Measurements from ENCODE around the gene SH3BGRL2. TPM values are rescaled to one million over a fixed set of nuclear protein-coding genes. Genes with fewer than 3 reads are reported as not detected.

SH3BGRL2 gene
- total RNA-seq, 2 donors from 2014 or later = 95.4 to 145 TPM

DNA sequence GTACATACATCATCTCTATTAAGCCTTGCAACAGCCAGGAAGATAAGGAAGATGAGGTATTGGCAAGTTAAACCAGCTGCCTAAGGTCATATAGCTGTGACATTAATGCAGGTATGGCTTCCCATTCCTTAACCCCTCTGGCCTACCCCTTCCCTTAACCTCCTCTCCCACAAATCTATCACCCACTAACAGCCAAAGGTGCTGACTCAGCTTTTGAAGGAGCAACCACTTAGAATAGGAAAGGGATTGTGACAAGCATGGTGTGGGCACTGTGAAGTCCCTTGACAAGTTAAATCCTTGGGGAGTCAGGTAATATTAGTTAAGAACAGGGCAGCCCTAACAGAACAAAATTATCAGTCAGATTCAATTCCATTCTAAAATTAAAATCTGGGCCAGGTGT lies 5.4 kb upstream of the SH3BGRL2 start:
- no peak overlapping the region for H3K4me3 ChIP-seq
- TF ChIP-seq, protein P1, sequence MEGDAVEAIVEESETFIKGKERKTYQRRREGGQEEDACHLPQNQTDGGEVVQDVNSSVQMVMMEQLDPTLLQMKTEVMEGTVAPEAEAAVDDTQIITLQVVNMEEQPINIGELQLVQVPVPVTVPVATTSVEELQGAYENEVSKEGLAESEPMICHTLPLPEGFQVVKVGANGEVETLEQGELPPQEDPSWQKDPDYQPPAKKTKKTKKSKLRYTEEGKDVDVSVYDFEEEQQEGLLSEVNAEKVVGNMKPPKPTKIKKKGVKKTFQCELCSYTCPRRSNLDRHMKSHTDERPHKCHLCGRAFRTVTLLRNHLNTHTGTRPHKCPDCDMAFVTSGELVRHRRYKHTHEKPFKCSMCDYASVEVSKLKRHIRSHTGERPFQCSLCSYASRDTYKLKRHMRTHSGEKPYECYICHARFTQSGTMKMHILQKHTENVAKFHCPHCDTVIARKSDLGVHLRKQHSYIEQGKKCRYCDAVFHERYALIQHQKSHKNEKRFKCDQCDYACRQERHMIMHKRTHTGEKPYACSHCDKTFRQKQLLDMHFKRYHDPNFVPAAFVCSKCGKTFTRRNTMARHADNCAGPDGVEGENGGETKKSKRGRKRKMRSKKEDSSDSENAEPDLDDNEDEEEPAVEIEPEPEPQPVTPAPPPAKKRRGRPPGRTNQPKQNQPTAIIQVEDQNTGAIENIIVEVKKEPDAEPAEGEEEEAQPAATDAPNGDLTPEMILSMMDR (IDR thresholded peaks at IDR 0.05) = no peak
- no peaks in the 10 kb centered on the region for H3K4me1 ChIP-seq
- intact Hi-C loops (cut with DNase I) = no loop called here
- H3K9me3 ChIP-seq = no peaks in the 10 kb centered on the region
- H3K27me3 ChIP-seq = no peaks in the 10 kb centered on the region
- no peak for DNase-seq
- no peaks in the 10 kb centered on the region for H3K36me3 ChIP-seq
- H3K27ac ChIP-seq = no peak overlapping the region
- no peak overlapping the region for H3K9ac ChIP-seq (ENCODE audit: low read depth in 2 of 2, low read length in 2 of 2)

DNA sequence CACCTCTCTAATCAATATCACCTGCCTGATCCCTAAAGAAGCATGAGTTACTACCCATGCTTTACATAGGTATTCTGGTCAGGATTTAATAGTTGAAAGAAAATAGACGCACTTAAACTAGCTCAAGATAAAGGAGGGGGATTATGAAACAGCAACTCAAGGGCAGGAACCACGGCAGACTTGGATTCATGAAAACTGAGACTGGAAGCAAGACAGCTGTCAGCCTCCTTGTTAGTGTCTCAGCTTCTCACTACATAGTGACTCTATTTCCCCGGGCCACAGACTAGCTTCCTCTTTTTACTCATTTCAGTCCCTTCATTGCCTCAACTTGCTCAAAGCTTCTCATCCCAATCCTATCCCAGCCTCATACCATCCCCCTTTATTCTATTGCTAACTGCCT lies 4.3 kb upstream of the SH3BGRL2 start:
- intact Hi-C loops (cut with DNase I) = no loop called here
- H3K27me3 ChIP-seq = no peaks in the 10 kb centered on the region
- H3K9me3 ChIP-seq = no peaks in the 10 kb centered on the region
- H3K4me3 ChIP-seq = no peak overlapping the region
- DNase-seq = no peak
- H3K9ac ChIP-seq (ENCODE audit: low read depth in 2 of 2, low read length in 2 of 2) = no peak overlapping the region
- no peaks in the 10 kb centered on the region for H3K36me3 ChIP-seq
- TF ChIP-seq, protein P1 (IDR thresholded peaks at IDR 0.05) = no peak
- no peak overlapping the region for H3K27ac ChIP-seq
- H3K4me1 ChIP-seq = no peaks in the 10 kb centered on the region

DNA sequence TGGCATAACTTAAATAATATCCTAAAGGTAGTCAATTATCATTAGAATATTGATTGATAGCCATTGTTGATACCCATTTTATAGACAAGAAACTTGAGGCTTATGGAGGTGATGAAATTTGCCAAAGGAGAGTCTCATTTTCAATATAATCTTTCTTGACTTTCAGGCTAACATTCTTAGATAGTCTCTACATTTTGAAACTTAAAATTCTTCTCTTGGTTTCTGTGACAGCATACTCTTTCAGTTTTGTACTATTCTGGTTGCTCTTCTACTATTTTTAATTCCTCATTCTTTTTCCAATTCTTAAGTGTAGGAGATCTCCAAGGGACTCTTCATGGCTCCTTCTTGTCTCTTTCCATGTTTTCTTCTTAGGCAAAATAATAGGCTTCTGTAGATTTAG lies 3.7 kb upstream of the SH3BGRL2 start:
- DNase-seq = no peak

DNA sequence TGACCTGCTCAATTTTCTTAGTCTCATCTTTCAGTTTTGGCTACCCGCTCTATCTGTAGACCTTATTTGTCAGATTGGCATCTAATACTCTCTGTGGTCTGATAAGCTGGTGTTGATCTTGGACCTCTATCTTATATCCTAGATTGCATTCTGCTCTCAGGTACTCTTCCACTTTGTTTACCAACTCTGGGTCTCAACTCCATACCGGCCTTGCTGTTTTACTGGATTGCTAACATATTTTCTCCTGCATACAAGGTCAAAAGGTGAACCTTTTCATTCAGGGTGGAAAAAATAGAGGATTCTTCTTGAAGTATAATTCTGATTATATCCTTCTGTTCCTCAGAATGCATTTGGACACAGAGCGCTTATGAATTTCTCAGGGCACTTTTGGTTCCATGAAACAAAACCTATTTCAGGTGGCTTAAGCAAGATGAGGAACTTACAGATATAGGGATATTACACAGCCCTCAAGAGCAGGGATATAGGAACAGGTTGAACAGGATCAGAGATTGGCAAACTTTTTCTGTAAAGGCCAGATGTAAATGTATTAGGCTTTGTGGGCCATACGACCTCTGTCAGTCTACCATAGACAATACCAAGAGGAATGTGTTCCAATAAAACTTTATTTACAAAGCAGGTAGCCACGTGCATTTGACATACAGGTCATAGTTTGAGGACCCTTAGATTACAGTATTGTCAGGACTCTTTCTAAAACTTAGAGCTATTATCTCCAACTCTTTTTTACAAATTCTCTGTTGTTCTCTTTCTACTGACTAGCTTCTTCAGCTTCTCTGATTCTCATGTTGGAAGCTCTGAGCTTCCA lies 2.5 kb upstream of the SH3BGRL2 start:
- no peak for DNase-seq

More for the DNA sequence above, 3.7 kb upstream of the SH3BGRL2 start:
- intact Hi-C loops (cut with DNase I) = no loop called here
- H3K27ac ChIP-seq = no peak overlapping the region
- TF ChIP-seq, protein P1 (IDR thresholded peaks at IDR 0.05) = no peak
- H3K9me3 ChIP-seq = no peaks in the 10 kb centered on the region
- H3K36me3 ChIP-seq = no peaks in the 10 kb centered on the region
- no peaks in the 10 kb centered on the region for H3K27me3 ChIP-seq
- H3K9ac ChIP-seq (ENCODE audit: low read depth in 2 of 2, low read length in 2 of 2) = no peak overlapping the region
- H3K4me1 ChIP-seq = no peaks in the 10 kb centered on the region
- no peak overlapping the region for H3K4me3 ChIP-seq

DNA sequence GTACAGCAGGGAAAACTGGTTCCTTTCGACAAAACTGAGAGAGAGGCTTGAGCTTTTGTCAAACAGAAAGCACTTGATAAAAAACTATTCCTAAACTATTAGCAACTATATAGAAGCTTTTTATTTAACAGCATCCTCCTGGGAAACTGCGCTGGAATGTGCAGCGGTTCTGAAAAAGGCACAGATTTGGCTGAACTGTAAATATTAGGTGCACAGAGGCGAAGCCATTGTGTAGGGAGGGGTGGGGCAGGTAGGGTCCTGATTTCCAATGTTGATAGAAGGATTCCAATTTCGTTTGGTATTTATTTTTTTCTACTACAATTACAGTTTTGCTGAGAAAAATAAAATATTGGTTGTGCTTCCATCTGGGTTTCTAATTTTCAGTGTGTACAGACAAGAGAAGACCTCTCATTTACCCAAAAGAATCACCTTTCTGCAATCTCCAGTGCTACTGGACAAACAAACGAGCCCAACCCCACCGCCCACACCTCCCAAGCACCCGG lies 698 bp upstream of the SH3BGRL2 start:
- intact Hi-C loops (cut with DNase I) = loop anchor here (5.0 kb wide), 1 partner anchor 42 kb away; no protein-coding TSS in a partner anchor
- peak overlapping the region; percentile 57 for H3K4me3 ChIP-seq
- TF ChIP-seq, protein P1 (IDR thresholded peaks at IDR 0.05) = no peak
- DNase-seq = no peak
- H3K9ac ChIP-seq (ENCODE audit: low read depth in 2 of 2, low read length in 2 of 2) = peak overlapping the region in 1 of 2 donors; percentile 82
- H3K9me3 ChIP-seq = no peaks in the 10 kb centered on the region
- peak overlapping the region; percentile 98 for H3K27ac ChIP-seq
- no peaks in the 10 kb centered on the region for H3K27me3 ChIP-seq
- no peaks in the 10 kb centered on the region for H3K4me1 ChIP-seq
- H3K36me3 ChIP-seq = no peaks in the 10 kb centered on the region

More for the DNA sequence above, 2.5 kb upstream of the SH3BGRL2 start:
- intact Hi-C loops (cut with DNase I) = no loop called here
- Histone ChIP-seq H3K27ac (no peak overlapping the region), H3K36me3 (no peaks in the 10 kb centered on the region), H3K9me3 (no peaks in the 10 kb centered on the region), H3K27me3 (no peaks in the 10 kb centered on the region), H3K4me3 (no peak overlapping the region), H3K9ac (ENCODE audit: low read depth in 2 of 2, low read length in 2 of 2) (no peak overlapping the region), H3K4me1 (no peaks in the 10 kb centered on the region)
- TF ChIP-seq, protein P1 (IDR thresholded peaks at IDR 0.05) = no peak

Measured in colonic mucosa (tissue), 4 donors.